A673 (cell line): ENCODE measurements around the gene LDHAL6A. TPM values are rescaled to one million over a fixed set of nuclear protein-coding genes. Genes with fewer than 3 reads are reported as not detected.

Experiments
- BruUV-seq: library from RNA; stranded (reverse); fragments of 400-500 nt; replicated peaks from 2 replicates; lab custom pipeline; 2021; lab: Mats Ljungman, UMichigan
- CTCF ChIA-PET: fragments of 300-600 bp; sonication (Branson Sonifier 250); formaldehyde crosslinking; loops from one replicate; lab custom pipeline; 2022; ENCODE audit warnings: antibody characterized with exemption; lab: Charles Lee
- POLR2A ChIA-PET: fragments of 300-600 bp; sonication (Branson Sonifier 250); formaldehyde crosslinking; loops from one replicate; lab custom pipeline; 2022; ENCODE audit warnings: antibody characterized with exemption; ENCODE audit not compliant: low non-redundant PET; lab: Charles Lee
- DNase-seq: peaks from one replicate; pipeline ENCODE4 v3.0.0-alpha.2; 2015; ENCODE audit warnings: low spot score
- H3K27ac ChIP-seq: fragments of 200-600 bp; sonication (generic); 2 replicates; pipeline ENCODE4 v1.5.1; 2016; ENCODE audit warnings: mixed run types, low read depth, mild to moderate bottlenecking, mixed read lengths, antibody characterized with exemption, low read length; ENCODE audit not compliant: poor library complexity, severe bottlenecking
- H3K27me3 ChIP-seq: fragments of 200-600 bp; sonication (generic); replicated peaks from 2 replicates; pipeline ENCODE4 v1.6.1; 2017; ENCODE audit warnings: mixed run types, low read depth, mild to moderate bottlenecking, mixed read lengths, antibody characterized with exemption, low read length; ENCODE audit not compliant: insufficient read depth, poor library complexity
- H3K36me3 ChIP-seq: fragments of 200-600 bp; sonication (generic); 2 replicates; pipeline ENCODE4 v1.6.1; 2016; ENCODE audit warnings: mixed run types, mild to moderate bottlenecking, mixed read lengths, antibody characterized with exemption, low read length; ENCODE audit not compliant: insufficient read depth, poor library complexity, severe bottlenecking
- H3K4me1 ChIP-seq: fragments of 200-600 bp; sonication (generic); 2 replicates; pipeline ENCODE4 v1.6.1; 2017; ENCODE audit warnings: mixed run types, mild to moderate bottlenecking, mixed read lengths, antibody characterized with exemption, low read length; ENCODE audit not compliant: insufficient read depth, poor library complexity, severe bottlenecking
- H3K4me3 ChIP-seq: fragments of 200-600 bp; sonication (generic); 2 replicates; pipeline ENCODE4 v1.5.1; 2016; ENCODE audit warnings: low read depth, mixed run types, mild to moderate bottlenecking, mixed read lengths, low read length; ENCODE audit not compliant: poor library complexity, severe bottlenecking
- H3K9me3 ChIP-seq: fragments of 200-600 bp; sonication (generic); 2 replicates; pipeline ENCODE4 v1.6.1; 2016; ENCODE audit warnings: mixed run types, low read depth, mild to moderate bottlenecking, mixed read lengths, antibody characterized with exemption, low read length; ENCODE audit not compliant: poor library complexity, severe bottlenecking
- CTCF ChIP-seq: fragments of 300-800, 200-600 bp; sonication (generic); conservative IDR thresholded peaks from 2 replicates; pipeline ENCODE4 v1.5.1; 2017; ENCODE audit warnings: low read depth, mild to moderate bottlenecking, antibody characterized with exemption, low read length, moderate library complexity, mixed read lengths
- EZH2 ChIP-seq: fragments of 200-600 bp; sonication (generic); IDR thresholded peaks from 2 replicates; pipeline ENCODE4 v1.6.1; 2017; ENCODE audit warnings: borderline replicate concordance, low read depth, mild to moderate bottlenecking, mixed read lengths, antibody characterized with exemption, low read length; ENCODE audit not compliant: poor library complexity, severe bottlenecking
- intact Hi-C: fragments of 100-400 bp; cut with micrococcal nuclease; formaldehyde crosslinking; loops from one replicate; pipeline ENCODE4 v1.10.0; 2022; ENCODE audit not compliant: unreplicated experiment
- total RNA-seq: library from RNA; stranded (reverse); gene quantifications from 2 replicates; pipeline ENCODE4 v1.2.3, GENCODE V29; 2021

LDHAL6A gene
- total RNA-seq, 1 experiment from 2014 or later = not detected

- TF ChIP-seq EZH2 (no peak), CTCF (no peak)
- intact Hi-C loops = no loop called here
- Histone ChIP-seq H3K4me1 (no peaks in the 10 kb centered on the region), H3K27ac (no peak overlapping the region), H3K36me3 (no peaks in the 10 kb centered on the region), H3K9me3 (no peaks in the 10 kb centered on the region), H3K27me3 (no peaks in the 10 kb centered on the region), H3K4me3 (no peak overlapping the region)
- ChIA-PET CTCF (no interaction called here), POLR2A (no interaction called here)
- DNase-seq = no peak
- BruUV-seq = no TSS peak
Measured at GRCh38 chr11:18491924-18492323, 36.3 kb downstream of the LDHAL6A start.

- CTCF ChIA-PET = no interaction called here
- TF ChIP-seq CTCF (no peak), EZH2 (no peak)
- no TSS peak for BruUV-seq
- H3K9me3 ChIP-seq = no peaks in the 10 kb centered on the region
- POLR2A ChIA-PET = no interaction called here
- intact Hi-C loops = no loop called here
- DNase-seq = no peak
- H3K4me1 ChIP-seq = no peaks in the 10 kb centered on the region
- no peaks in the 10 kb centered on the region for H3K27me3 ChIP-seq
- no peak overlapping the region for H3K4me3 ChIP-seq
- no peak overlapping the region for H3K27ac ChIP-seq
- H3K36me3 ChIP-seq = peaks cover 1% of the 10 kb centered on the region
Measured at GRCh38 chr11:18492888-18493287, 37.2 kb downstream of the LDHAL6A start.

- no TSS peak for BruUV-seq
- Histone ChIP-seq H3K36me3 (peaks cover 5% of the 10 kb centered on the region), H3K27ac (no peak overlapping the region), H3K4me1 (no peaks in the 10 kb centered on the region), H3K27me3 (no peaks in the 10 kb centered on the region), H3K4me3 (no peak overlapping the region), H3K9me3 (no peaks in the 10 kb centered on the region)
- intact Hi-C loops = no loop called here
- POLR2A ChIA-PET = no interaction called here
- CTCF ChIA-PET = no interaction called here
- TF ChIP-seq CTCF (no peak), EZH2 (no peak)
- no peak for DNase-seq
Measured at GRCh38 chr11:18493310-18493709, 37.7 kb downstream of the LDHAL6A start.
